Islet precursor cell (in vitro differentiated cells): ENCODE results near the gene TGIF2LY.
"Not testable (repeated sequence)": the region's sequence is repeated elsewhere in the genome, so short reads cannot be mapped to it uniquely, and the experiment has no call there.

Source experiments
- DNase-seq: peaks from one replicate; pipeline ENCODE4 v3.0.0-alpha.2; 2018

TGIF2LY gene

GRCh38 chrY:3578767-3579166 lies at the start of gene TGIF2LY:
TSS of gene TGIF2LY (plus strand) at chrY:3579067. CDS start at chrY:3579245, 178 bp downstream.
- DNase-seq, result not testable (repeated sequence)
